ENCODE measurements around the gene TPGS1.
A peak's percentile ranks its signal among the peaks of the same experiment; 100 is the strongest.

The TPGS1 gene

DNA sequence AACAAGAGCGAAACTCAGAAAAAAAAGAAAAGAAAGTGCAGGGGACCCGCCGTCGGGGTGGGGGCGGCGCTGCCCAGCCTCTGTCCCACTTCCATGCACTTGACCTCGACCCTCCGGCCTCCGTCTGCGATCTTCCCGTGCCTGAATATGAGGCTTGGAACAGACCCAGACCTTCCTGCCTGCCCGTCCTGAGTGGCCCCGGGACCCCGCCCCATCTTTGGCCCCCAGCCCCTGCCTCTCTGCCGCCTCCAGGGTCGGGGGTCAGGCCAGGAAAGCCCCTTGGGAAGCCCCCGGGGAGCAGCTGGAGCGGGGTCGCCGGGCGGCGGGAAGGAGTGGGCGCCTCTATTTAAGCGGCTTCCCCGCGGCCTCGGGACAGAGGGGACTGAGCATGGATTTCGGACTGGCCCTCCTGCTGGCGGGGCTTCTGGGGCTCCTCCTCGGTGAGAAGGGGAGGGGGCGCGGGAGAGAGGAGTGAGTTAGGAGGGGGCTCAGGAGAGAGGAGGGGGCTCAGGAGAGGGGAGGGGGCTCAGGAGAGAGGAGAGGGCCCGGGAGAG lies 11.1 kb upstream of the TPGS1 start, which contains the start of gene MADCAM1:
TSS of gene MADCAM1 (plus strand) at position 375 of the 554 bp plus-strand sequence. CDS start at position 389, 14 bp downstream.
- peak; percentile 27 for DNase-seq

DNA sequence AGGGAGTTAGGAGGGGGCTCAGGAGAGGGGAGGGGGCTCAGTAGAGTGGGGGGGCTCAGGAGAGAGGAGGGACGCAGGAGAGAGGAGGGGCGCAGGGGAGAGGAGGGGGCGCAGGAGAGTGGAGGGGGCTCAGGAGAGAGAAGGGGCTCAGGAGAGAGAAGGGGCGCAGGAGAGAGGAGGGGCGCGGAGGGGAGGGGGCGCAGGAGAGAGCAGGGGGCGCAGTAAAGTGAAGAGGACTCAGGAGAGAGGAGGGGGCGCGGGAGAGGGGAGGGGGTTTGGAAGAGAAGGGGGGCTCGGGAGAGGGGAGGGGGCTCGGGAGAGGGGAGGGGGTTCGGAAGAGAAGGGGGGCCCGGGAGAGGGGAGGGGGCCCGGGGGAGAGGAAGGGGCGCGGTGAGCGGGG lies 10.3 kb upstream of the TPGS1 start:
- peak; percentile 22 for DNase-seq

- DNase-seq, result peak; percentile 34
Measured at GRCh38 chr19:497491-497868, 9.8 kb upstream of the TPGS1 start.

DNA sequence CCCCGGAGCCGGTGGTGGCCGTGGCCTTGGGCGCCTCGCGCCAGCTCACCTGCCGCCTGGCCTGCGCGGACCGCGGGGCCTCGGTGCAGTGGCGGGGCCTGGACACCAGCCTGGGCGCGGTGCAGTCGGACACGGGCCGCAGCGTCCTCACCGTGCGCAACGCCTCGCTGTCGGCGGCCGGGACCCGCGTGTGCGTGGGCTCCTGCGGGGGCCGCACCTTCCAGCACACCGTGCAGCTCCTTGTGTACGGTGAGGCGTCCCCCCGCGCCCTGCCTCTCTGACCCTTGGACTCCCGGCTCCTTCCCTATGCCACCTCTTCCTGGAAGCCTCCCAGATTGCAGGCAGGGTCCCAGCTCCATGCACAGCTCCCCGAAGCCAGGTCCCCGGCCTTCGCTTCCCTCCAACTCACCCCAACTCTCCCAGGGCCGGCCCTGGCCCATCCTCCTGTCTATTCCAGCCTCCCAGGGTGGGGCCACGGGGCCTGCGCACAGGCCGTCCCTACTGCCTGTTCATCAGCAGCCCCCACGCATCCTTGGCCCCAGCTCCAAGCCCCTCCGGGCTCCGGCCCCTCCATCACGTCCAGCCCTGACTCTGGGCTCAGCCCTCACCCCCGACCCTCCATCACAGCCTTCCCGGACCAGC lies 9.3 kb upstream of the TPGS1 start:
- peak; percentile 26 for DNase-seq

DNA sequence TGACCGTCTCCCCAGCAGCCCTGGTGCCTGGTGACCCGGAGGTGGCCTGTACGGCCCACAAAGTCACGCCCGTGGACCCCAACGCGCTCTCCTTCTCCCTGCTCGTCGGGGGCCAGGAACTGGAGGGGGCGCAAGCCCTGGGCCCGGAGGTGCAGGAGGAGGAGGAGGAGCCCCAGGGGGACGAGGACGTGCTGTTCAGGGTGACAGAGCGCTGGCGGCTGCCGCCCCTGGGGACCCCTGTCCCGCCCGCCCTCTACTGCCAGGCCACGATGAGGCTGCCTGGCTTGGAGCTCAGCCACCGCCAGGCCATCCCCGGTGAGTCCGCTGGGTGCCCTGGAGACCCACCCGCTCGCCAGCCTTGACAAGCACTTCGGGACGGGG lies 8.8 kb upstream of the TPGS1 start:
- DNase-seq, result peak; percentile 39

DNA sequence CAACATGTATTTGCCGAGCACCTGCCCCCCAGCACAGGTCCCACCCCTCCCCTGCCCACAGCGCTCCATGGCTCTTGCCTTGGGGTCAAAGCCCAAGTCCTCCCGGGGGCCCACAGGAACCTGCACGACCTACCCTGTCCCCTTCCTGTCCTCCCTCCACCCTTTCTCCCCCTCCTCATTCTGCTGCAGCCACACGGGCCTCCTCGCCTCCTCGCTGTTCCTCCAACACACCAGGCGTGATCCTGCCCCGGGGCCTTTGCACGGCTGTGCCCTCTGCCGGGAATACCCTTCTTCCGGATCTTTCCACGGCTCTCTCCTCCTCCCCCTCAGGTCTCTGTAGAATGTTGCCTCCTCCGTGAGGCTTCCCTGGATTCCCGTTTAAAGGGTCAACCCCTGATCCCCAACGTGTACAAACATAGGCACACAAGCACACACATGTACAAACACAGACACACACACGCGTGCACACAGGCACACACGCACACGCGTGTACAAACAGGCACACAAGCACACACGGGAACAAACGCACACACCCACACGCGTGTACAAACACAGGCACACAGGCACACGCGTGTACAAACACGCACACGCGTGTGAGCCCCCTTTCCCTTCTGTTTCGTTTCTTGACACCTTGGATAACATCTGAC lies 8.2 kb upstream of the TPGS1 start:
- peak; percentile 27 for DNase-seq

DNA sequence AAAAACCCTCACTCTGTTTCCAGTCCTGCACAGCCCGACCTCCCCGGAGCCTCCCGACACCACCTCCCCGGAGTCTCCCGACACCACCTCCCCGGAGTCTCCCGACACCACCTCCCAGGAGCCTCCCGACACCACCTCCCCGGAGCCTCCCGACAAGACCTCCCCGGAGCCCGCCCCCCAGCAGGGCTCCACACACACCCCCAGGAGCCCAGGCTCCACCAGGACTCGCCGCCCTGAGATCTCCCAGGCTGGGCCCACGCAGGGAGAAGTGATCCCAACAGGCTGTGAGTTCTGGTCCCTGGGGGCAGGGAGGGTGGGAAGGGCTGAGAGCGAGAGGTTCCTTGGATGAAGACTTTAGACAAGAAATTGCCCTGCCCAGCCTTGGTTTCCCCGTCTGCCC lies 5.7 kb upstream of the TPGS1 start:
- DNase-seq, result peak; percentile 22

DNA sequence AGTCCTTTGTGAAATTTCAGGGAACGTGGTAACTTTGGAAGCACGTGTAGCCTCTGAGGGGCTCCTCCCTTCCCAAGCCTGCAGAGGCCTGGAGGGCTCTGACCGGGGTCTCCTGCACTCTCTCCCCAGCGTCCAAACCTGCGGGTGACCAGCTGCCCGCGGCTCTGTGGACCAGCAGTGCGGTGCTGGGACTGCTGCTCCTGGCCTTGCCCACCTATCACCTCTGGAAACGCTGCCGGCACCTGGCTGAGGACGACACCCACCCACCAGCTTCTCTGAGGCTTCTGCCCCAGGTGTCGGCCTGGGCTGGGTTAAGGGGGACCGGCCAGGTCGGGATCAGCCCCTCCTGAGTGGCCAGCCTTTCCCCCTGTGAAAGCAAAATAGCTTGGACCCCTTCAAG lies 2.7 kb upstream of the TPGS1 start:
- DNase-seq, result no peak

DNA sequence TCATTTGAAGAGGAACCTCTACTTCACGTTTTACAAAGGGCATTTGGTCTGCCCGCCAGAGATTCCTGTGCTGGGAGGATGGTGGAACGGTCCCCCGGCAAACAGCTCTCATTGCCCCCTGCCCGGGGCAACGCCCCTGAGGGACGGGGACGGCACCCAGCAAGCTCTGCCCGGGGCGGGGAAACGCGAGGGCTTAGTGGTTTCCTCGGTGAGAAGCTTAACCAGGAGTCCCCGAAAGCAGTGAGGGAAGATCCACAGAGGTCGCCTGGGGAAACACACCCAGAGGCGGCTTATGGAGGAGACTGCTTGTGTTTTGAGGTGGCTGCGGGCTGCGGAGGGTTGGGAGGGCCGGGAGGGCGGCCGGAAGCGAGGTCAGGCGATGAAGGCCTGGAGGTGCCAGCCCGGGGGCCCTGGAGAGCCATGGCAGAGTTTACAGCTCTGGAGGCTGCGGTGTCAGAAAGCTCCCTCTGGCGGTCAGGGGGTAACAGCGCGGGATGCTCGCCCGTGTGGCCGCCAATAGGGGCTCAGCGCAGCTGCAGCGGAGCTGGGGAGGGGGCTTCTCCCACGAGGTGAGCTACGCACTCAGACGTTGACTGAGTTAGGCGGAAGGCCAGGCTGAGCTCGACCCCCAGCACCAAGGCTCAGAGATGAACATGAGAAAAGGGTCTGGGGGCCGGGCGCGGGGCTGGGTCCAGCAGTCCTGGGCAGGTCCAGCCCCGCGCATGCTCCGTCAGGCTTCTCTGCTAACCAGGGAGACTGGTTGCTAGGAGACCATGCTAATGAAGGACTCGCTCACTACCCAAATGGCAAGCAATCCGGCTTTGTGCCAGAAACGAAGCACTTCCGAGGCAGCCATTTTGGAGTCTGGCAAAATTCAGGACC lies 652 bp upstream of the TPGS1 start:
- DNase-seq, result peak; percentile 98

DNA sequence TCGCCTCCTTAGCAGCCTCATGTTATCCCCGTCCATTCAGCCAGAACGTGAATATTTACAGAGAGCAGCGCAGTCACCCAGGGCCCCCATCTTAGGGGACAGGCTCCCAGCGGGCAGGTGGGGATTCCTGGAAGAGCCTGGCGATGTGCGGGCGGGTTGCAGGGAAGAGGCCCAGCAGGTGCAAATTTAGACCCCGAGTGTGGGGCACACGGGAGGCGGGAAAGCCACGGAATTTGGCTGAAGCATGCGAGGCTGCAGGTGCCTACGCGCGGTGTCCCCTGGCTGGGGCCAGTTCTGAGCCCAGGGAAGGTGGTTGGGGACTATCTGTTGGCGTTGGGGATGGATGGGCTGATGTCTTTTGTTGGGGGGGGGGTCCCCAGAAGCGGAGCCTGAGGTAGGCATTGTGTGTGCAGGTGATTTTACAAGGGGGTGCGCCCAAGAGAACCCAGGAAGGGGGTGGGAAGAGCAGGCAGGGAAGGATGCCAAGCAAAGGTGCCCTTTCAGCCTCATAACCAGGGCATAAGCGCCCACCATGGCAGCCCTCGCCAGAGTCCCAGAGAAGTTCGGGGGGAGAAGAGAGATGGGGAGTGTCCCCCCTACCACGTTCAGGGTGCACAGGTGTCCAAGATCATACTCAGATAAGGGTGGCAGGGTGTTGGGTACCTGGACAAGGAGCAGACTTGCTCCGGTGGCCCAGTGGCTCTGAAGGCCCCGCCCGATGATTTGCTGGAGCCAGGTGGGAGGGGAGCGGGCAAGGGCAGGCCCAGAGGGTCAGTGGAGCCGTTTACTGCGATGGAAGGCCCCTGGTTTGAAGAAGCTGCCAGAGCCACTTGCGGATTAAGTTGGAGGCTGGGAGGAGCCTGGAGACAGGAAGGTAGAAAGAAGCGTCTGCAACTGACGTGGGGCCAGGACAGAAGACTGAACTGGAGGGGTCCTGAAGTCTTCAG lies 1.2 kb downstream of the TPGS1 start:
- peak; percentile 40 for DNase-seq

DNA sequence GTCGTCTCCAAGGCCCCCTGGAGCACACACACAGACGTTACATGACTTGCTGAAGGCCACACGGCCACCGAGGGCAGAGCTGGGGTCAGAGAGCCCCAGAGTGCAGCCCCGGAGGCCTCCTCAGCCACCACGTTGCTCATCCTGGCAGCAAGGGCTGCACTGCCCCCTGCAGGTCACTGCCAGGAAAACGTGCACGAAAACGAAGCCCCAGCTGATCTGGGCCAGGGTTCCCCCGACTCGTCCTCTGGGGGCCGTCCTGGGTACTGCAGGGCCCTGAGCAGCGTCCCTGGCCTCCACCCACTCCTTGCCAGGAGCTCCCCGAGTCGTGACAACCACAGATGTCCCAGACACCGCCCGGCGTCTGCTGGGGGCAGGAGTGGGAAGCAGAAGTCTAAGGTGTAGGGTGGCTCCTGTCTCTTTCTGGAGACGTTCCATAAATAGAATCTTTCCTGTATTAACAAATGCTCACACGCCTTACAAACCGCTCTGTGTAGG lies 3.4 kb downstream of the TPGS1 start:
- peak; percentile 87 for DNase-seq

GRCh38 chr19:511101-511851 lies 4.0 kb downstream of the TPGS1 start:
- DNase-seq, result peak; percentile 78

- DNase-seq, result peak; percentile 48
Measured at GRCh38 chr19:512547-513365, 5.5 kb downstream of the TPGS1 start.

- DNase-seq, result no peak
Measured at GRCh38 chr19:513368-514165, 6.3 kb downstream of the TPGS1 start.

DNA sequence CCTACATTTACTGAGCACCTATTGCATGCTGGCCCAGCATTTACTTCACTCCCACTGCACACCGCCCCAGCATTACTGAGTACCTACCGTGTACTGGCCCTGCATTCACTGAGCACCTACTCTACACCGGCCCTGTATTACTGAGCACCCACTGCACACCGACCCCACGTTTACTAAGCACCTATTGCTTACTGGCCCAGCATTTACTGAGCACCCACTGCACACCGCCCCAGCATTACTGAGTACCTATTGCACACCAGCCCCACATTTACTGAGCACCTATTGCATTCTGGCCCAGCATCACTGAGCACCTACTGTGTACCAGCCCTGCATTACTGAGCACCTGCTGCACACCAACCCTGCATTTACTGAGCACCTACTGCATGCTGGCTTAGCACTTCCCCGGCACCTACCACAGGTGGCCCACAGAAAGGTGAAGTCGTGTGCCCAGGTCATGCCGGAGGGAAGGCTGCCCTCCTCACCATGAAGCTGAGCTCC lies 6.9 kb downstream of the TPGS1 start:
- no peak for DNase-seq

DNA sequence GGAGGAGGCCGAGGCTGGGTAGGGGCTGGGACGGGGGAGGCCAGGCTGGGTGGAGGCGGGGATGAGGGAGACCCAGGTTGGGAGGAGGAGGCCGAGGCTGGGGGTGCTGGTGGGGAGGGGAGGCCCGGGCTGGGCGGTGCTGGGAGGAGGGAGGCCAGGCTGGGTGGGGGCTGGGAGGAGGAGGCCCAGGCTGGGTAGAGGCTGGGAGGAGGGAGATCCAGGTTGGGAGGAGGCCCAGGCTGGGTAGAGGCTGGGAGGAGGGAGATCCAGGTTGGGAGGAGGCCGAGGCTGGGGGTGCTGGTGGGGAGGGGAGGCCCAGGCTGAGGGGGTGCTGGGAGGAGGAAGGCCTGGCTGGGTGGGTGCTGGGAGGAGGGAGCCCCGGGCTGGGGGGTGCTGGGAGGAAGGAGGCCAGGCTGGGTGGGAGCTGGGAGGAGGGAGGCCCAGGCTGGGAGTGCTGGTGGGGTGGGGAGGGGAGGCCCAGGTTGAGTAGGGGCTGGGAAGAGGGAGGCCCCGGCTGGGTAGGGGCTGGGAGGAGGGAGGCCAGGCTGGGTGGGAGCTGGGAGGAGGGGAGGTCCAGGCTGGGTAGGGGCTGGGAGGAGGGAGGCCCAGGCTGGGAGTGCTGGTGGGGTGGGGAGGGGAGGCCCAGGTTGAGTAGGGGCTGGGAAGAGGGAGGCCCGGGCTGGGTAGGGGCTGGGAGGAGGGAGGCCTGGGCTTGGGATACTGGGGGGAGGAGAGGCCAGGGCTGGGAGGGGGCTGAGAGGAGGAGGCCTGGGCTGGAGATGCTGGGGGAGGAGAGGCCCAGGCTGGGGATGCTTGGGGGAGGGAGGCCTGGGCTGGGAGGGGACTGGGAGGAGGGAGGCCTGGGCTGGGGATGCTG lies 10.7 kb downstream of the TPGS1 start:
- DNase-seq, result peak; percentile 98

DNA sequence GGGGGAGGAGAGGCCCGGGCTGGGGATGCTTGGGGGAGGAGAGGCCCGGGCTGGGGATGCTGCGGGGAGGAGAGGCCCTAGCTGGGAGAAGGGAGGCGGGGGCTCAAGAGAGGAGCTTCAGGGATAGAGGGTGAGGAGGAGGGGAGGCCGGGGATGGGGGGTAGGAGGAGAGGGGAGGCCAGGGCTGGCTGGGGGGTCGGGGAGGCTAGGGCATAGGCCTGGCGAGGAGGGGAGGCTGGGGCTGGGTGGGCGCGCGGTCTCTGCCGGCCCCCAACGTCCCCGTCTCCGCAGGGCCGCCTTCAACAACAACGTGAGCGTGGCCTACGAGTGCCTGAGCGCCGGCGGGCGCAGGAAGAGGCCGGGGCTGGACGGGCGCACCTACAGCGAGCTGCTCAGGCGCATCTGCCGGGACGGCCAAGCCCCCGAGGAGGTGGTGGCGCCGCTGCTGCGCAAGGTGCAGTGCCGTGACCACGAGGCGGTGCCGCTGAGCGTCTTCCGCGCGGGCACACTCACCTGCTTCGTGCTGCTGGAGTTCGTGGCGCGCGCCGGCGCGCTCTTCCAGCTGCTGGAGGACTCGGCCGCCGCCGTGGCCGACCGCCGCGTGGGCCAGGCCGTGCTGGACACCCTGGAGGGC lies 11.4 kb downstream of the TPGS1 start:
- DNase-seq, result peak; percentile 59

DNA sequence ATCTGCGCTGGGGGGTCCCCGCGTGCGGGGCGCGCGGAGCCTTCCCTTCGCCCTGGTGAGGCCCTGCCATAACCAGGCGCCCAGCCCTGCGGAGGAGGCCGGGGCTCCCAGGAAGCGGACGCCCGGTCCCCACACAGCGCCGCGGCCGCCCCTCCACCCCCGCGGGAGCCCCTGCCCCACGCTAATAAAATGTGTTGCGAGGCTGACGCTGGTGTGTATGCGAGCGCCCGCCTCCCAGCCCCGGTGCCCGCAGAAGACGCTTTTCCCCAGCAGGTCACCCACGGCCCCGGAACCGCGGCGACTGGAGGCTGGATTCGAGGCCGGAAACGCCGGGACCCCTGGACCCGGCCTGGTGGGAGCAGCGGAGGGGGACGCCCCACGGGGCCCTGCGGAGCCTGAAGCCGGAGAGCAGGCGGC lies 12.2 kb downstream of the TPGS1 start:
- DNase-seq, result no peak
